Ishikawa (cell line): Measurements from ENCODE around the gene BCL2L13.

Experiments
- CEBPB ChIP-seq: IDR thresholded peaks from 2 replicates; pipeline ENCODE4 v1.6.1; 2012
- CREB1 ChIP-seq: IDR thresholded peaks from 2 replicates; pipeline ENCODE4 v1.6.1; 2012; ENCODE audit warnings: low read depth
- EGR1 ChIP-seq: IDR thresholded peaks from 2 replicates; pipeline ENCODE4 v1.6.1; 2012
- EP300 ChIP-seq: IDR thresholded peaks from 2 replicates; pipeline ENCODE4 v1.6.1; 2012; ENCODE audit warnings: borderline replicate concordance
- FOXM1 ChIP-seq: IDR thresholded peaks from 2 replicates; pipeline ENCODE4 v1.6.1; 2012; ENCODE audit warnings: low read depth, borderline replicate concordance
- NFIC ChIP-seq: IDR thresholded peaks from 2 replicates; pipeline ENCODE4 v1.6.1; 2012
- RAD21 ChIP-seq: IDR thresholded peaks from 2 replicates; pipeline ENCODE4 v1.6.1; 2012; ENCODE audit warnings: low read depth
- TAF1 ChIP-seq: IDR thresholded peaks from 2 replicates; pipeline ENCODE4 v1.6.1; 2012; ENCODE audit warnings: low read depth, mild to moderate bottlenecking
- TCF12 ChIP-seq: IDR thresholded peaks from 2 replicates; pipeline ENCODE4 v1.6.1; 2012; ENCODE audit warnings: low read depth
- TEAD4 ChIP-seq: IDR thresholded peaks from 2 replicates; pipeline ENCODE4 v1.6.1; 2012
- YY1 ChIP-seq: IDR thresholded peaks from 2 replicates; pipeline ENCODE4 v1.6.1; 2012; ENCODE audit warnings: low read depth
- ZBTB7A ChIP-seq: IDR thresholded peaks from 2 replicates; pipeline ENCODE4 v1.6.1; 2012; ENCODE audit warnings: low read depth
- TF ChIP-seq, protein P1 (sequence below): IDR thresholded peaks from 2 replicates; pipeline ENCODE4 v1.6.1; 2012; ENCODE audit warnings: low read depth, mild to moderate bottlenecking
- TF ChIP-seq, protein P2 (sequence below): IDR thresholded peaks from 2 replicates; pipeline ENCODE4 v1.6.1; 2012
- TF ChIP-seq, protein P3 (sequence below): IDR thresholded peaks from 2 replicates; pipeline ENCODE4 v1.6.1; 2012

BCL2L13 gene, protein sequence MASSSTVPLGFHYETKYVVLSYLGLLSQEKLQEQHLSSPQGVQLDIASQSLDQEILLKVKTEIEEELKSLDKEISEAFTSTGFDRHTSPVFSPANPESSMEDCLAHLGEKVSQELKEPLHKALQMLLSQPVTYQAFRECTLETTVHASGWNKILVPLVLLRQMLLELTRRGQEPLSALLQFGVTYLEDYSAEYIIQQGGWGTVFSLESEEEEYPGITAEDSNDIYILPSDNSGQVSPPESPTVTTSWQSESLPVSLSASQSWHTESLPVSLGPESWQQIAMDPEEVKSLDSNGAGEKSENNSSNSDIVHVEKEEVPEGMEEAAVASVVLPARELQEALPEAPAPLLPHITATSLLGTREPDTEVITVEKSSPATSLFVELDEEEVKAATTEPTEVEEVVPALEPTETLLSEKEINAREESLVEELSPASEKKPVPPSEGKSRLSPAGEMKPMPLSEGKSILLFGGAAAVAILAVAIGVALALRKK

DNA sequence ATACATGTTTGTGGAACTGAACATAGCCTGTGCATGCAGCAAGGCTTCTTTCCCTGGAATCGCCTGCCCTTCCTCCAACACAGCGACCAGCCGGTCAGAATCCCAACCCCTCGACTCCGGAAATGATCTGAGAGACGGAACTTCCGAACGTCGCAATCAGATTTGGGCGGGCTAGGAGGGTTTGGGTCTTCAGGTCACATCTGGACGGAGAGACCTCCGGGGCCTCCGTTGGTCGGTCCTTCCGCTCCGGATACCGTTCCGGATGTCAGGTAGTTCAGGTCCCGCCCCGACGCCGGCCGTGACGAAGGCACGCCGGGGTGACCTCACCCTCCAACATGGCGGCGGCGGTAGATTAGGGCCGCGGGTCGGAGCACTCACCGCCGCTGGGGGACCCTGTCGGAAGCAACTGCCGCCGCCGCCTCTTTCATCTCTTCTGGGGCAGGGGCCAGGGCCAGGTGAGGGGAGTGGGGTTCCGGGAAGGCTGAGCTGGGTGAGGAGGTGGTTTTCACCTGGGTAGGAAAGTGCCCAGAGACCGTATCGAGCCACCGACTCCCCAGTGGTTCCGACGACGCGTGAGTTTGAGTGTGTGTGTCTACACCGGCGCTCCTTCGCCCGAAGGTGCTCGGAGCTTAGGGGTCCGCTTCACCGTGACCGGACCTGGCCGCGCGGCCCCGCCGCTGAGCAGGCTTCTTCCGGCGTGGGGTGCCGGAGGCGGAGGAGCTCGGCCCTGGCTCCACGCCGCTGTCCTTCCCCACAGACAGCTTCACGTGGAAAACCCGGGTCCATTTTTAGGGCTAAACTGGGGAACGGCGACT is at the start of gene BCL2L13:
Gene BCL2L13 (plus strand): TSS at position 326 of the 815 bp plus-strand sequence. CDS start 16,955 bp downstream, outside the sequence.
- TF ChIP-seq CREB1 (peak; percentile 87), TAF1 (peak; percentile 100), YY1 (peak; percentile 95), EP300 (0 out of 2 replicates have a peak, but pooled peaks have one; percentile 8), CEBPB (no peak), FOXM1 (no peak), TEAD4 (0 out of 2 replicates have a peak, but pooled peaks have one; percentile 22)
- TF ChIP-seq, protein P1, sequence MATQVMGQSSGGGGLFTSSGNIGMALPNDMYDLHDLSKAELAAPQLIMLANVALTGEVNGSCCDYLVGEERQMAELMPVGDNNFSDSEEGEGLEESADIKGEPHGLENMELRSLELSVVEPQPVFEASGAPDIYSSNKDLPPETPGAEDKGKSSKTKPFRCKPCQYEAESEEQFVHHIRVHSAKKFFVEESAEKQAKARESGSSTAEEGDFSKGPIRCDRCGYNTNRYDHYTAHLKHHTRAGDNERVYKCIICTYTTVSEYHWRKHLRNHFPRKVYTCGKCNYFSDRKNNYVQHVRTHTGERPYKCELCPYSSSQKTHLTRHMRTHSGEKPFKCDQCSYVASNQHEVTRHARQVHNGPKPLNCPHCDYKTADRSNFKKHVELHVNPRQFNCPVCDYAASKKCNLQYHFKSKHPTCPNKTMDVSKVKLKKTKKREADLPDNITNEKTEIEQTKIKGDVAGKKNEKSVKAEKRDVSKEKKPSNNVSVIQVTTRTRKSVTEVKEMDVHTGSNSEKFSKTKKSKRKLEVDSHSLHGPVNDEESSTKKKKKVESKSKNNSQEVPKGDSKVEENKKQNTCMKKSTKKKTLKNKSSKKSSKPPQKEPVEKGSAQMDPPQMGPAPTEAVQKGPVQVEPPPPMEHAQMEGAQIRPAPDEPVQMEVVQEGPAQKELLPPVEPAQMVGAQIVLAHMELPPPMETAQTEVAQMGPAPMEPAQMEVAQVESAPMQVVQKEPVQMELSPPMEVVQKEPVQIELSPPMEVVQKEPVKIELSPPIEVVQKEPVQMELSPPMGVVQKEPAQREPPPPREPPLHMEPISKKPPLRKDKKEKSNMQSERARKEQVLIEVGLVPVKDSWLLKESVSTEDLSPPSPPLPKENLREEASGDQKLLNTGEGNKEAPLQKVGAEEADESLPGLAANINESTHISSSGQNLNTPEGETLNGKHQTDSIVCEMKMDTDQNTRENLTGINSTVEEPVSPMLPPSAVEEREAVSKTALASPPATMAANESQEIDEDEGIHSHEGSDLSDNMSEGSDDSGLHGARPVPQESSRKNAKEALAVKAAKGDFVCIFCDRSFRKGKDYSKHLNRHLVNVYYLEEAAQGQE: peak; percentile 16; the same call in 1 of the 2 replicates
- TF ChIP-seq, protein P2, sequence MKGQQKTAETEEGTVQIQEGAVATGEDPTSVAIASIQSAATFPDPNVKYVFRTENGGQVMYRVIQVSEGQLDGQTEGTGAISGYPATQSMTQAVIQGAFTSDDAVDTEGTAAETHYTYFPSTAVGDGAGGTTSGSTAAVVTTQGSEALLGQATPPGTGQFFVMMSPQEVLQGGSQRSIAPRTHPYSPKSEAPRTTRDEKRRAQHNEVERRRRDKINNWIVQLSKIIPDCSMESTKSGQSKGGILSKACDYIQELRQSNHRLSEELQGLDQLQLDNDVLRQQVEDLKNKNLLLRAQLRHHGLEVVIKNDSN: no peak

DNA sequence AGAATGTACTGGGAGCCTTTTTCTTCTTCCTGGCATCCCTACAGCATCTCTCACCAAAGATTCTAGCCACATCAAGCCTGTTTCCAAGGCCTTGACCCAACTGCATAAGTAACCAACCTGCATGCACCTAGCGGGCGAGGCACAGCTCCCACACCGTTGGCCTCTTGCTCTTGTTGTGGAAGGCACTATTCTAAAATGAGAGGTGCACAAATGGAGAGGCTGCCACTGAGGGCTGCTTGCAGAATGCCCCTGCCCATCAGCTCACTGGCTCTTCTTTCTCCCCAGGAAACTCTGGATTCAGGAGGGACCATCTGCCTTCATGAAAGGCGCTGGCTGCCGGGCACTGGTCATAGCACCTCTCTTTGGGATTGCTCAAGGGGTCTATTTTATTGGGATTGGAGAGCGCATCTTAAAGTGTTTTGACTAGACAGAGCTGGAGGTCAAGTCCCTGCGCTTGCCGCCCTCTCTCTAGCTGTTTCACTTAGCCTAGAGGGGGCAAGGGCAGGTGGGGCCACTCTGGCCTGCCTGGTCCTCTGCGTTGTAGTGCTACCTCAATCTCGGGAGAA is 48.7 kb upstream of the BCL2L13 start:
- TF ChIP-seq, protein P1: no peak
- TF ChIP-seq, protein P3, sequence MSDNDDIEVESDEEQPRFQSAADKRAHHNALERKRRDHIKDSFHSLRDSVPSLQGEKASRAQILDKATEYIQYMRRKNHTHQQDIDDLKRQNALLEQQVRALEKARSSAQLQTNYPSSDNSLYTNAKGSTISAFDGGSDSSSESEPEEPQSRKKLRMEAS: no peak
- TF ChIP-seq FOXM1 (no peak), YY1 (no peak), EGR1 (no peak), ZBTB7A (no peak), EP300 (no peak)

DNA sequence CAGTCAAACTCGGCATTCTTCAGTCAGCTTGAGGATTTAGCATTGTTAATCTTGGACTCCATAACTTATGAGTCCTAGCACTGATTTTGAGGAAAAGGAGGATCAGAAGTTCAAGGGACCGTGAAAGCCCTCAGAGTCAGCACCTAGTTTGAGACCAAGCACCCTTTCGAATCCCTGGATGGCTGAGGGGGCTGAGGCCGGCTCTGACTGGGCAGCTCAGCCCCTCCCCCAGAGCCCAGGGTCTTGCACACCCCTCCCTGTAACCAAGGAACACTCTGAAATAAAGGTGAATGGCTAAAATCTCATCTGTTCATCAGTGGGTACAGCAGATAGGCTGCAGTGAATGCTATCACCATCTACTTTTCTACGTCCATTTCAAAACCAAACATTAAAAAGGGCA is 48.0 kb upstream of the BCL2L13 start:
- TF ChIP-seq YY1: no peak
- TF ChIP-seq NFIC: no peak
- TF ChIP-seq, protein P1: no peak
- TF ChIP-seq EGR1: no peak
- no peak for TF ChIP-seq FOXM1
- no peak for TF ChIP-seq EP300
- TF ChIP-seq TEAD4: no peak
- TF ChIP-seq TAF1: no peak
- no peak for TF ChIP-seq ZBTB7A

DNA sequence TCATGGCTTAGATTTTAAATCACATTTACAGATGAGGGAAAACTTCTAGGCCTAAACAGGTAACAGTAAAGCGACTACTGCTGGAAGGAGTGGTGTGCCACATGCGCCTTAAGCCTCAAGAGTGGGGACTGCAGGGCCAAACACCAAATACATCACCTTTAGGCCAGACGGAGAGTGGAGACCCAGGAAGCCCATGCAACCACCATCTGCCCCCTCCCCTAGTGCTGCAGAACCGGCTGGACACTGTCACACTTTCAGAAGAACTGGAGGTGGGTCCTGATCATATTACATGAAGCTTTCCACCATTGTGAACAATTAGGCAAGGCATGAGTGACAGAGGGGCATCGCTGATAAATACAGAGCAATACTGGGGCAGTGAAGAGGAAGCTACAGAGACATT is 46.4 kb upstream of the BCL2L13 start:
- TF ChIP-seq, protein P1: no peak
- TF ChIP-seq TCF12 (no peak), TEAD4 (no peak), TAF1 (no peak), EGR1 (no peak), RAD21 (no peak), ZBTB7A (no peak), YY1 (no peak), CREB1 (no peak), EP300 (no peak)
